Endothelial cell of umbilical vein (primary cell): ENCODE results near the gene MINDY4.

ENCODE experiments used
- CTCF ChIP-seq, 2 donors: IDR thresholded peaks; 1 replicate in 1 of 2; 2 replicates in 1 of 2; pipeline ENCODE4 v1.5.1; 2011; ENCODE audit warnings: low read length in 2 of 2, mild to moderate bottlenecking in 2 of 2, moderate library complexity in 2 of 2, control low read depth in 1 of 2, inconsistent platforms in 1 of 2, low read depth in 1 of 2; ENCODE audit not compliant: insufficient read depth in 1 of 2; ENCODE audit errors: extremely low read depth in 1 of 2
- EZH2 ChIP-seq: IDR thresholded peaks from 2 replicates; pipeline ENCODE4 v1.6.1; 2012; ENCODE audit warnings: borderline replicate concordance, low read depth, mild to moderate bottlenecking, moderate library complexity, low read length, inconsistent platforms; ENCODE audit not compliant: severe bottlenecking
- FOS ChIP-seq: IDR thresholded peaks from 2 replicates; pipeline ENCODE4 v1.6.1; 2011; ENCODE audit warnings: mild to moderate bottlenecking, low read length, moderate library complexity, borderline replicate concordance; ENCODE audit not compliant: insufficient read depth
- JUN ChIP-seq: IDR thresholded peaks from 2 replicates; pipeline ENCODE4 v1.6.1; 2011; ENCODE audit warnings: borderline replicate concordance, low read depth; ENCODE audit not compliant: insufficient read length, insufficient read depth
- MAX ChIP-seq: IDR thresholded peaks from 2 replicates; pipeline ENCODE4 v1.6.1; 2011; ENCODE audit not compliant: insufficient read depth, insufficient read length
- MYC ChIP-seq: IDR thresholded peaks from one replicate; pipeline ENCODE4 v1.6.1; 2011; ENCODE audit warnings: mild to moderate bottlenecking, low read depth, low read length
- POLR2A ChIP-seq: IDR thresholded peaks from 2 replicates; pipeline ENCODE4 v1.6.1; 2012; ENCODE audit warnings: low read depth, mild to moderate bottlenecking, control low read depth, low read length
- POLR2AphosphoS5 ChIP-seq: IDR thresholded peaks from 2 replicates; pipeline ENCODE4 v1.6.1; 2012; ENCODE audit warnings: low read depth, mild to moderate bottlenecking, control low read depth, low read length, moderate library complexity; ENCODE audit not compliant: insufficient read depth

GRCh38 chr7:30755384-30756154 is 15.6 kb upstream of the MINDY4 start:
- TF ChIP-seq POLR2A = no peak
- no peak for TF ChIP-seq CTCF (IDR thresholded peaks at IDR 0.05; ENCODE audit: extremely low read depth in 1 of 2, insufficient read depth in 1 of 2, low read depth in 1 of 2, low read length in 2 of 2)
- no peak for TF ChIP-seq MYC
- TF ChIP-seq EZH2 = no peak
- no peak for TF ChIP-seq POLR2AphosphoS5
- no peak for TF ChIP-seq JUN
- TF ChIP-seq MAX = no peak
- TF ChIP-seq FOS = no peak
